ENCODE measurements around the gene ACTL7B.
"Not testable (repeated sequence)": the region's sequence is repeated elsewhere in the genome, so short reads cannot be mapped to it uniquely, and the experiment has no call there.

The ACTL7B gene

GRCh38 chr9:108842610-108843295 is 13.0 kb downstream of the ACTL7B start:
- FAIRE-seq, result no peak
- no peak for DNase-seq (ENCODE audit: insufficient read length, low spot score)
- no peak for TF ChIP-seq CTCF (IDR thresholded peaks at IDR 0.05; ENCODE audit: insufficient read depth, missing control alignments)

GRCh38 chr9:108839561-108839960 is 16.2 kb downstream of the ACTL7B start:
- FAIRE-seq; DNase-seq (ENCODE audit: insufficient read length, low spot score): not testable (repeated sequence)

GRCh38 chr9:108838017-108838416 is 17.8 kb downstream of the ACTL7B start:
- DNase-seq (ENCODE audit: insufficient read length, low spot score) (no peak), FAIRE-seq (no peak)
- no peak for TF ChIP-seq CTCF (IDR thresholded peaks at IDR 0.05; ENCODE audit: insufficient read depth, missing control alignments)

- FAIRE-seq (no peak), DNase-seq (ENCODE audit: insufficient read length, low spot score) (no peak)
- no peak for TF ChIP-seq CTCF (IDR thresholded peaks at IDR 0.05; ENCODE audit: insufficient read depth, missing control alignments)
Observed at GRCh38 chr9:108837530-108837929, 18.3 kb downstream of the ACTL7B start.

GRCh38 chr9:108836781-108837180 is 19.0 kb downstream of the ACTL7B start:
- DNase-seq (ENCODE audit: insufficient read length, low spot score) (no peak), FAIRE-seq (no peak)
- no peak for TF ChIP-seq CTCF (IDR thresholded peaks at IDR 0.05; ENCODE audit: insufficient read depth, missing control alignments)

- FAIRE-seq (no peak), DNase-seq (ENCODE audit: insufficient read length, low spot score) (no peak)
- TF ChIP-seq CTCF (IDR thresholded peaks at IDR 0.05; ENCODE audit: insufficient read depth, missing control alignments), result no peak
Observed at GRCh38 chr9:108836319-108836718, 19.5 kb downstream of the ACTL7B start.

GRCh38 chr9:108835831-108836230 is 20.0 kb downstream of the ACTL7B start:
- FAIRE-seq (no peak), DNase-seq (ENCODE audit: insufficient read length, low spot score) (no peak)
- TF ChIP-seq CTCF (IDR thresholded peaks at IDR 0.05; ENCODE audit: insufficient read depth, missing control alignments), result no peak

Data from D721Med (cell line).